Panc1 (cell line): ENCODE measurements around the gene ARFGEF2. TPM values are rescaled to one million over a fixed set of nuclear protein-coding genes. Genes with fewer than 3 reads are reported as not detected.

Experiments used
- ATAC-seq: fragments of 200-7000 bp; cut with Tn5 transposase; 2 replicates; pipeline ENCODE4 v1.9.1; 2020; ENCODE audit warnings: mild to moderate bottlenecking, moderate library complexity
- BruUV-seq: library from RNA; stranded (reverse); fragments of 400-500 nt; replicated peaks from 2 replicates; lab custom pipeline; 2021; lab: Mats Ljungman, UMichigan
- CTCF ChIA-PET: fragments of 300-600 bp; sonication (Branson Sonifier 250); formaldehyde crosslinking; loops from one replicate; lab custom pipeline; 2022; ENCODE audit warnings: antibody characterized with exemption; lab: Charles Lee
- POLR2A ChIA-PET: fragments of 300-600 bp; sonication (Branson Sonifier 250); formaldehyde crosslinking; loops from one replicate; lab custom pipeline; 2022; ENCODE audit warnings: antibody characterized with exemption; lab: Charles Lee
- DNase-seq: peaks from one replicate; pipeline ENCODE4 v3.0.0-alpha.2; 2010; ENCODE audit warnings: low read depth, low spot score
- H3K27ac ChIP-seq: 2 replicates; pipeline ENCODE4 v1.5.1; 2011; ENCODE audit warnings: mild to moderate bottlenecking, low read length, inconsistent platforms
- H3K27me3 ChIP-seq: fragments of 200-500 bp; sonication (Bioruptor generic); 2 replicates; pipeline ENCODE4 v1.6.0; 2014; ENCODE audit warnings: low read length, inconsistent platforms; ENCODE audit not compliant: control insufficient read depth, insufficient read depth
- H3K36me3 ChIP-seq: fragments of 200-500 bp; sonication (Bioruptor generic); 2 replicates; pipeline ENCODE4 v1.5.1; 2014; ENCODE audit warnings: inconsistent platforms, mild to moderate bottlenecking, low read length, moderate library complexity; ENCODE audit not compliant: control insufficient read depth, insufficient read depth
- H3K4me1 ChIP-seq: 2 replicates; pipeline ENCODE4 v1.5.1; 2011; ENCODE audit warnings: inconsistent platforms, mild to moderate bottlenecking, low read length, moderate library complexity; ENCODE audit not compliant: control insufficient read depth, insufficient read depth
- H3K4me3 ChIP-seq, 2 experiments: 2 replicates each; pipeline ENCODE4 v1.5.1; 2011 to 2012; ENCODE audit warnings: low read depth in 2 of 2, low read length in 2 of 2, mild to moderate bottlenecking in 2 of 2, inconsistent platforms in 1 of 2, moderate library complexity in 1 of 2
- H3K9me3 ChIP-seq: fragments of 200-500 bp; sonication (Bioruptor generic); 2 replicates; pipeline ENCODE4 v1.5.1; 2014; ENCODE audit warnings: low read depth, mild to moderate bottlenecking, inconsistent platforms, low read length, moderate library complexity; ENCODE audit not compliant: control insufficient read depth, insufficient read depth
- POLR2AphosphoS5 ChIP-seq: IDR thresholded peaks from 2 replicates; pipeline ENCODE4 v1.6.1; 2012; ENCODE audit warnings: mild to moderate bottlenecking, low read depth, low read length, moderate library complexity
- SIN3A ChIP-seq: IDR thresholded peaks from 2 replicates; pipeline ENCODE4 v1.6.1; 2012; ENCODE audit warnings: low read depth, mild to moderate bottlenecking, low read length, moderate library complexity, borderline replicate concordance; ENCODE audit not compliant: insufficient read depth
- TCF7L2 ChIP-seq: IDR thresholded peaks from 2 replicates; pipeline ENCODE4 v1.6.1; 2011; ENCODE audit warnings: mild to moderate bottlenecking, low read depth, low read length, inconsistent platforms
- in situ Hi-C: cut with HindIII; loops from 2 replicates; pipeline ENCODE4 v1.10.0; 2016; ENCODE audit warnings: low sequenced_read_pairs, low pct_unique_long_range_greater_than_20kb
- intact Hi-C: fragments of 100-400 bp; cut with micrococcal nuclease; formaldehyde crosslinking; loops from one replicate; pipeline ENCODE4 v1.10.0; 2022; ENCODE audit not compliant: unreplicated experiment
- total RNA-seq: library from RNA; stranded (reverse); gene quantifications from one replicate; pipeline ENCODE4 v1.2.1, GENCODE V29; 2021; ENCODE audit not compliant: unreplicated experiment
- TF ChIP-seq, protein P1 (sequence below), 2 experiments: IDR thresholded peaks; 2 replicates each; pipeline ENCODE4 v1.6.1; 2011 to 2012; ENCODE audit warnings: low read depth in 2 of 2, control low read depth in 1 of 2, low read length in 1 of 2, mild to moderate bottlenecking in 1 of 2, moderate library complexity in 1 of 2; ENCODE audit not compliant: insufficient read depth in 1 of 2
- TF ChIP-seq, protein P2 (sequence below): fragments of 450-650 bp; IDR thresholded peaks from 2 replicates; pipeline ENCODE4 v1.5.1; 2017; ENCODE audit warnings: mild to moderate bottlenecking

ARFGEF2 gene
- total RNA-seq, 1 experiment from 2014 or later: 36.6 TPM

DNA sequence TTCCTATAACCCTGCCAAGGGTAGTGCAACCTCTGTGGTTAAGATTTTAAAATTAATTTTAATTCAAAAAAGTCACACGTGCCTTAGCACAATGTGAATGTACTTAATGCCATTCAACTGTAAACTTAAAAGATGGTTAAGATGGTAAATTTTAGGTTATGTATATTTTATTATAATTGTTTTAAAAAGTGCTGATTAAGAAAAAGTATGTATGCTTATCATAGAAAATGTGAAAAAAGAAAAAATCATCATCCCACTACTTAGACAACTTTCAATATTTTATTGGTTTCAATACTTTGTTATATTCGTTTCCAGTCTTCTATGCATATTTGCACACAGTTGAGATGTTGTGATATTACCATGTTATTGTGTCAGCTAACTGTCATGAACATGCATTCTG lies 18.7 kb downstream of the ARFGEF2 start:
- H3K4me1 ChIP-seq: 0 out of 2 replicates have a peak, but pooled peaks cover 3% of the 10 kb centered on the region
- POLR2A ChIA-PET: no interaction called here
- no TSS peak for BruUV-seq
- no peak for ATAC-seq
- no peak for DNase-seq
- no peak overlapping the region for H3K27ac ChIP-seq
- no peak overlapping the region for H3K4me3 ChIP-seq
- in situ Hi-C loops (no loop called here), intact Hi-C loops (no loop called here)
- no peaks in the 10 kb centered on the region for H3K27me3 ChIP-seq
- CTCF ChIA-PET: no interaction called here
- no peaks in the 10 kb centered on the region for H3K36me3 ChIP-seq
- no peaks in the 10 kb centered on the region for H3K9me3 ChIP-seq
- TF ChIP-seq, protein P1, sequence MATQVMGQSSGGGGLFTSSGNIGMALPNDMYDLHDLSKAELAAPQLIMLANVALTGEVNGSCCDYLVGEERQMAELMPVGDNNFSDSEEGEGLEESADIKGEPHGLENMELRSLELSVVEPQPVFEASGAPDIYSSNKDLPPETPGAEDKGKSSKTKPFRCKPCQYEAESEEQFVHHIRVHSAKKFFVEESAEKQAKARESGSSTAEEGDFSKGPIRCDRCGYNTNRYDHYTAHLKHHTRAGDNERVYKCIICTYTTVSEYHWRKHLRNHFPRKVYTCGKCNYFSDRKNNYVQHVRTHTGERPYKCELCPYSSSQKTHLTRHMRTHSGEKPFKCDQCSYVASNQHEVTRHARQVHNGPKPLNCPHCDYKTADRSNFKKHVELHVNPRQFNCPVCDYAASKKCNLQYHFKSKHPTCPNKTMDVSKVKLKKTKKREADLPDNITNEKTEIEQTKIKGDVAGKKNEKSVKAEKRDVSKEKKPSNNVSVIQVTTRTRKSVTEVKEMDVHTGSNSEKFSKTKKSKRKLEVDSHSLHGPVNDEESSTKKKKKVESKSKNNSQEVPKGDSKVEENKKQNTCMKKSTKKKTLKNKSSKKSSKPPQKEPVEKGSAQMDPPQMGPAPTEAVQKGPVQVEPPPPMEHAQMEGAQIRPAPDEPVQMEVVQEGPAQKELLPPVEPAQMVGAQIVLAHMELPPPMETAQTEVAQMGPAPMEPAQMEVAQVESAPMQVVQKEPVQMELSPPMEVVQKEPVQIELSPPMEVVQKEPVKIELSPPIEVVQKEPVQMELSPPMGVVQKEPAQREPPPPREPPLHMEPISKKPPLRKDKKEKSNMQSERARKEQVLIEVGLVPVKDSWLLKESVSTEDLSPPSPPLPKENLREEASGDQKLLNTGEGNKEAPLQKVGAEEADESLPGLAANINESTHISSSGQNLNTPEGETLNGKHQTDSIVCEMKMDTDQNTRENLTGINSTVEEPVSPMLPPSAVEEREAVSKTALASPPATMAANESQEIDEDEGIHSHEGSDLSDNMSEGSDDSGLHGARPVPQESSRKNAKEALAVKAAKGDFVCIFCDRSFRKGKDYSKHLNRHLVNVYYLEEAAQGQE (IDR thresholded peaks at IDR 0.05; ENCODE audit: insufficient read depth in 1 of 2, low read depth in 2 of 2, low read length in 1 of 2): no peak
- TF ChIP-seq TCF7L2: no peak
- TF ChIP-seq, protein P2, sequence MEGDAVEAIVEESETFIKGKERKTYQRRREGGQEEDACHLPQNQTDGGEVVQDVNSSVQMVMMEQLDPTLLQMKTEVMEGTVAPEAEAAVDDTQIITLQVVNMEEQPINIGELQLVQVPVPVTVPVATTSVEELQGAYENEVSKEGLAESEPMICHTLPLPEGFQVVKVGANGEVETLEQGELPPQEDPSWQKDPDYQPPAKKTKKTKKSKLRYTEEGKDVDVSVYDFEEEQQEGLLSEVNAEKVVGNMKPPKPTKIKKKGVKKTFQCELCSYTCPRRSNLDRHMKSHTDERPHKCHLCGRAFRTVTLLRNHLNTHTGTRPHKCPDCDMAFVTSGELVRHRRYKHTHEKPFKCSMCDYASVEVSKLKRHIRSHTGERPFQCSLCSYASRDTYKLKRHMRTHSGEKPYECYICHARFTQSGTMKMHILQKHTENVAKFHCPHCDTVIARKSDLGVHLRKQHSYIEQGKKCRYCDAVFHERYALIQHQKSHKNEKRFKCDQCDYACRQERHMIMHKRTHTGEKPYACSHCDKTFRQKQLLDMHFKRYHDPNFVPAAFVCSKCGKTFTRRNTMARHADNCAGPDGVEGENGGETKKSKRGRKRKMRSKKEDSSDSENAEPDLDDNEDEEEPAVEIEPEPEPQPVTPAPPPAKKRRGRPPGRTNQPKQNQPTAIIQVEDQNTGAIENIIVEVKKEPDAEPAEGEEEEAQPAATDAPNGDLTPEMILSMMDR: no peak
- TF ChIP-seq SIN3A: no peak
- TF ChIP-seq POLR2AphosphoS5: no peak

DNA sequence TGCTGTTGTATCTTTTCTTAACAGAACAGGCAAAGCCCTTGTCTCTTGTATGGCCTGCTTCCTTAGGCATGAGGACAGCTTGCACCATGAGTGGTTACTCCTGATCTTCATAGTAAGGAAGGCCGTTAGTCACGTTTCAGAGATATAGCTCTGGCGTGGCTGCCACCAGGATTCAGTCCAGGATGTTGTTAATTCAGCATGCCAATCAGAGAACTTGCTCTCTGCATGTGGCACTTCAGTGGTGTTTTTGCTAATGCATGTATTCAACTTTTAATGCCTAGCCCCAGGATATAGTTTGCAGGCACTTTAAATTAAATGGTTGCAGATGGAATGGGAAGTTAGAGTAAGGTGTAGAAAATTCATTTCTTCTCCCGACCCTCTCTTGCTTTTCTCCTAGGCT lies 20.0 kb downstream of the ARFGEF2 start:
- DNase-seq (no peak), ATAC-seq (no peak)
- no TSS peak for BruUV-seq
- H3K9me3 ChIP-seq: no peaks in the 10 kb centered on the region
- no peak for TF ChIP-seq POLR2AphosphoS5
- no peak for TF ChIP-seq TCF7L2
- no peak for TF ChIP-seq SIN3A
- TF ChIP-seq, protein P1 (IDR thresholded peaks at IDR 0.05; ENCODE audit: insufficient read depth in 1 of 2, low read depth in 2 of 2, low read length in 1 of 2): no peak
- TF ChIP-seq, protein P2: no peak
- ChIA-PET CTCF (no interaction called here), POLR2A (no interaction called here)
- intact Hi-C loops (no loop called here), in situ Hi-C loops (no loop called here)
- no peaks in the 10 kb centered on the region for H3K36me3 ChIP-seq
- peaks cover 11% of the 10 kb centered on the region for H3K4me1 ChIP-seq
- H3K4me3 ChIP-seq: no peak overlapping the region
- no peak overlapping the region for H3K27ac ChIP-seq
- H3K27me3 ChIP-seq: no peaks in the 10 kb centered on the region
